HPDE6-E6E7 (cell line): ENCODE results near the gene DUSP16.
"Not testable (repeated sequence)": the region's sequence is repeated elsewhere in the genome, so short reads cannot be mapped to it uniquely, and the experiment has no call there.

Source experiments
- DNase-seq: peaks from one replicate; pipeline ENCODE4 v3.0.0; 2011; ENCODE audit warnings: missing footprints; ENCODE audit errors: extremely low spot score

DUSP16 gene

DNA sequence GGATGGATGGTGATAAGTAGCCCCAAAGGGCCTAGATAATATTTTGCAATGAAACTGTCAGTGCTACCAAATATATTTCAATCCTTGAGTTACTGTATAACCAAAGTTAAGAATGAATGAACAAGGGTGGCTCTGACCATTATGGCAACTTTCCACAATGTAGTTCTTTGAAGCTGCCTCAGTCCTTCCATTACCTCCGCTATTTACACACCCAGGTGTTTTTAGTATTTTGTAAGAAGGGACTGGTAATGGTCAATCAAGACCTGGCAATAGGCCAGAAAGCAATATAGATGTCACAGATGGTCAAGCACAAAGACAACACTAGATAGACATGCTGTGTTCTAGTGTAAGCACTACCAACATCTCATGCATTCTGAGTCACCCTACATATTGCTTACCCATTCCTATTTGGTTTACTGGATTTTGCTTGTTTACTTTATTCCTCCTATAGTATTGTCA, 16.3 kb downstream of the DUSP16 start:
- no peak for DNase-seq

DNA sequence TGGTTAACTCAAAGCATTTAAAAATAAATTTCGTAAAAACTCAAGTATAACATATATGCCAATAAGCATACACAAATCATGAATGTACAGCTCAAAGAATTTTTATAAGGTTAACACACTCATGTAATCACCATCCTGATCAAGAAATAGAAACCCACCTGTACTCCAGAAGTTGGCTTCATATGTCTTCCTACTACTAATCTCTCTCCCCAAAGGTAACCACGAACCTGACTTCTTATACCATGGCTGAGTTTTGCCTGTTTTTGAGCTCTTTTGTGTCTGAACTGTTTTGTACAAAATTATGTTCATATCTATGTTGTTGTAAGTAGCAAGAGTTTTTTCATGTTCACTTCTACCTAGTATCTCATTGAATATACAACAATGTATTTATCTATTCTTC, 18.7 kb downstream of the DUSP16 start:
- no peak for DNase-seq

DNA sequence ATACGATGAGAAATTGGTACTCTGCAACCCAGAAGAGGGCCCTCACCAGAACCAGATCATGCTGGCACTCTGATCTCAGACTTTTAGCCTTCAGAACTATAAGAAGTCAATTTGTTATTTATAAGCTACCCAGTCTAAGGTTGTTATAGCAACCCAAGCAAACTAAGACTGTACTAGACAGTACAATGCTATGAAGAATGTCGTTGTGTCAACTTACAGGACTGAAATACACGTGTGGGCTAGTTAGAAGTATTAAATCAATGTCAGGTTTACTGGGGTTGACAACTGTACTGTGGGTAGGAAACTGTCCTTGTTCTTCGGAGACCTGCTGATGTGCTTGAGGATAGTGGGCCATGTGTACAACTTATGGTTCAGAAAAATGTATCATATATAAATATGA, 19.7 kb downstream of the DUSP16 start:
- no peak for DNase-seq

DNA sequence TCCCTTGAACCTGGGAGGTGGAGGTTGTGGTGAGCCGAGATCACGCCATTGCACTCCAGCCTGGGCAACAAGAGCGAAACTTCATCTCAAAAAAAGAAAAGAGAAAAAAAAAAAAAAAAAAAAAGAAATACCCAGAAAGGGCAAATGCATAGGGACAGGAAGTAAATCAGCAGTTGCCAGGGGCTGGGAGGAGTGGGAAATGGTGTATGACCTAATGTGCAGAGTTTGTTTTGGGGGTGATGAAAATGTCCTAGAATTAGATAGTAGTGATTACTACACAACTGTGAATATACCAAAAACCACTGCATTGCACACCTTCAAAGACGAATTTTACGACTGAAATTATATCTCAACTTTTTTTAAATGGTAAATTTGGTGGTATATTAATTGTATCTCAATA, 20.4 kb downstream of the DUSP16 start:
- no peak for DNase-seq

DNA sequence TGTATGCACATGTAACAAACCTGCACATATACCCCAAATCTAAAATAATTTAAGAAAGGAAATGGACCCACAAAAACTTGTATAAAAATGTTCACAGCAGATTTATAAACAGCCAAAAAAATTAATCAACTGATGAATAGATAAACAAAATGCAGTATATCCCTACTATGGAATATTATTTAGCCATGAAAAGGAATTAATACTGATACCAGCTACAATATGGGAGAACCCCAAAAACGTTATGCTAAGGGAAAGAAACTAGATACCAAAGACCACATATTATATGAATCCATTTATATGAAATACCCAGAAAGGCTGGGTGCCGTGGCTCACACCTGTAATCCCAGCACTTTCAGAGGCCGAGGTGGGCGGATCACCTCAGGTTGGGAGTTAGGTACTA, 20.9 kb downstream of the DUSP16 start:
- DNase-seq: no peak

DNA sequence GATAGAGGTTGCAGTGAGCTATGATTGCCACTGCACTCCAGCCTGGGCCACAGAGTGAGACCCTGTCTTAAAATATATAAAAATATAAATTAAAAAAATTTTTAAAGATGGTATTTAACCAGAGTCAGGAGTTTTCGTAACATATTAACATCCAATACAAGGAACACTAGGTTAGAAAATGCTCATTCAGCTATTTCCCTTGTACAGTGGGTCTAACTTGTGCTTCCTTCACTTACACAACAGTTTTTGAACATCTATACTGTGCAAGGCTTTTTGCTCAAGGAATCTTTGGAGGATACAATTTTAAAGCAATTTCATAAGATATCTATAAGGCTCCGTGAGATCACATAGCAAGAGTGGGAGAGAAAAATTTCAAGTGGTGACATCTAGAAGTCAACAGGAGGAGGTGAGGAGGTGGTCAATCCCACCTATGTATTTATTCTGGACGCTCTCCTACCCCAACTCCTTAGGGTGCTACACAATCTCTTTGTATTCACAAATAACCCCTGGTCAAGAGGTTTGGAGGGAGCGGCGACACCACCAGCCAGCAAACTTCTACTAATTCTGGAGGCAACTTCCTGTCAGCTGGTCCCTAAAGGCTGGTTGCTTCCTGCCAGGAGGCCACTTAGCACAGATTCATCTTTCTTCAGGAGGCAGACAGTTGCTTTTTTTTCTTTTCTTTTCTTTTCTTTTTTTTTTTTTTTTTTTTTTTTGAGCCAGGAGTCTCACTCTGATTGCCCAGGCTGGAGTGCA, 22.2 kb downstream of the DUSP16 start:
- no peak for DNase-seq

- no peak for DNase-seq
Observed at GRCh38 chr12:12539028-12539810, 23.4 kb downstream of the DUSP16 start.

DNA sequence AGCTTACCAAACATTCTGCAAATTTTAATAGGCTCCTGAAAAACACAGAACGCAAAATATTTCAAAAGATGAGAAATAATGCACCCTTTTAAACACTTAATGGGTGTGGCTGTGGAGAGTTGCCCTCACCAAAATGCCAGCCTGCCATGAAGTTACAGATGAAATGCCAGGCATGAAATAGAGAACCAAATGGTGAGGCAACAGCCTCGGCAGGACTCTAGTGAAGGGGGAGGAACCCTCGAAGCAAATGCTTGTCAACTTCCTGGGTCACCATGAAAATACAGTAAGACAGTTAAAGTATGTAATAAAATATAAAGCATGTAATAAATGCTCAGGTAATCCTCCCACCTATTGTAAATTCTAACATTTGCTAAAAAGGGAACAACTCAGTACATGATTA, 24.1 kb downstream of the DUSP16 start:
- no peak for DNase-seq

DNA sequence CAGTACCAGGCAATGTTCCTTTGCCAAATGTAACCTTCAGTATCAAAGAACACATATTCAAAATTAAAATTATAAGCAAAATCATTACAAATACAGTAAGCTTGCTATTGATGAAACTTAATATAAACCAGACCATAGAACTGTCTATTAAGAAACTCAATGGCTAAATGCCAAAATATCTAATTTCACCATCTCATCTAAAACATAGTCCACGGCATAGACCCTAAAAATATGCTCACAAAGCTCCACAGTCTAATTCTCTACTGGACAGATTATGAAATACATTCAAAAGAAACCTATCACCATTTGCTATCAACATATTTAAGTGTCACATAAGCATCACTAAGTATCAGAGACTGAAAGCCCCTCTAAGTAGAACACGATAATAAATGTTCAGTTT, 25.2 kb downstream of the DUSP16 start:
- no peak for DNase-seq

- no peak for DNase-seq
Observed at GRCh38 chr12:12534975-12535374, 27.7 kb downstream of the DUSP16 start.

DNA sequence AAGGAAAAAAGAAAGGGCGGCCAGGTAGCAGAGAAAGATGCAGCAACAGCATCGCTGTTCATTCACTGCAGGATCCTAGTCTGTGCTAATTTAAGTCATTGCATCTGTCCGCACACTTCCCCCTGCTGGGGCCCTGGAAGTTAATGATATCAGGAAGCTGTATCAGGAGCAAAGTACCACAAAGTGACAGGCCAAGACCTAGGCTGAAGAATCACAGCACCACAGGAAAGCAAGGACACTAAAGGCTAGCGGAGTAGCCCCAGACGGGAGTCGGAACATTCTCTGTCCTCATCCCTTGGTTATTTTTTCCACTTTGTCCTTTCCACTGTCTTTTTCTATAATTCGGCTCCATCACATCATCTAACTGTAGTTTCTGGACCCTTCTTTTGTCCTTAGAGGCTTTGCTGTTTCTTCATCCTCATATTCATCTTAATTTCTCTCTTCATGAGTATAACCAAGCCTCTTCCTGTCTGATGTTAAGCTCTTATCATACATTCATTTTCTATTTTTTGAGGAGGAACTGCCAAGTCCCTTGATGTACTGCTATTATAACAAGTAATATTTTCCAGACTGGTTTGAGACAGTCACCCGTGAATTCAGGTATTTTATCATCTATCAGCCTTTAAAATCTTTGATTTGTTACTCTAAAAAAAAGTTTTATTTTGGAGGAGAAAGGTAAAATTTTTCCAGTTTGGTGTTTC, 28.3 kb downstream of the DUSP16 start:
- DNase-seq: no peak

GRCh38 chr12:12533238-12533829, 29.3 kb downstream of the DUSP16 start:
- DNase-seq: peak; percentile 32

GRCh38 chr12:12531194-12531593, 31.5 kb downstream of the DUSP16 start:
- DNase-seq: no peak

DNA sequence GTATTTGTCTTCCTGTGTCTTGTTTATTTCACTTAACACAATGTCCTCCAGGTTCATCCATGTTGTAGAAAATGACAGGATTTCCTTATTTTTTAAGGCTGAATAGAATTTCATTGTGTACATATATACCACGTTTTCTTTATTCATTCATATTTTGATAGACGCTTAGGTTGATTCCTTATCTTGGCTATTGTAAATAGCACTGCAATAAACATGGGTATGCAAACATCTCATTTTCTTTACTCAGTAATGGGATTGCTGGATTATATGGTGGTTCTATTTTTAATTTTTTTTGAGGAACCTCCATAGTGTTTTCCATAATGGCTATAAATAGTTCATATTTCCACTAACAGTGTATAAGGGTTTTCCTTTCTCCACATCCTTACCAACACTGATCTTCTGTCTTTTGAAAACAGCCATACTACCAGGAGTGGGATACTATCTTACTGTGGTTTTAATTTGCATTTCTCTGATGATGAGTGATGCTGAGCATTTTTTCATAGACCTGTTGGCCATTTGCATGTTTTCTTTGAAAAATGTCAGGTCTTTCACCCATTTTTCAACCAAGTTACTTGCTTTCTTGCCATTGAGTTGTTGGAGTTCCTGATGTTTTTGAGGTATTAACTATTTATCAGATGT, 32.8 kb downstream of the DUSP16 start:
- no peak for DNase-seq

GRCh38 chr12:12528361-12529270, 34.0 kb downstream of the DUSP16 start:
- DNase-seq: no peak

GRCh38 chr12:12527820-12528296, 34.8 kb downstream of the DUSP16 start:
- DNase-seq: no peak

DNA sequence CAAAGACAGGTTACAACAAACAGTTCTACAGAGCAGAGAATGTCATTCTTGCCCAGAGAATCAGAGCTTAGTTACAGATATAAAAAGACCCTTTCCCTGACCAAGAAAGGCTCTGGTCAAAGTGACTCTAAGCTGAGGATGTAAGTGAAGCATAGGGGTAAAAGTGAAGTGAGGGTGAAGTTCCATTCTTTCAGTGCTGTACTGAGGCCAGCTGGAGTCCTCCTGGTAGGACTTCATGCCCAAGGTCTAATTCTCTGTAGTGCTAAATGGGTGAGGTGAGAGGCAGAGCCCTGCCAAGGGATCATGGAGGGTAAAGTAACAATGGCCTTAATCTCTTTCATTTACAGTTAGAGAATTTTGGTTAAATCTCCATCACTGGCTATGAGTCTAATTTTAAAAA, 38.5 kb downstream of the DUSP16 start:
- no peak for DNase-seq

DNA sequence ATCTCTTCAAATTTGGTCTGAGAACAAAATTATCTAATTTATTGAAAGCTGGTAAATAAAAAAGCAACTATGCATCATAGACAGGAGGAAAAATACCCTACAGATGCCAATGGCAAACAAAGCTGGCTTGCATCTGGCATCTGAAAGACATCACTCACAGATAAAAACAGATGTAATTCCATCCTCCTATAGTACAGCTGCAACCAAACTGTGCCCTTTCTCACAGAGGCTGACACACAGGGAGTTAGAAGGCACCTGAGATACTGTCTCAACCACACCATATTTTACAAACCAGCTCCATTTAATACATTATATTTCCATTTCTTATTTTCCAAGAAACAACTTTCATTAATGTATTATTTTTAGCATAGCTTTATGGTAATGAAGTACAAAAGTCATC, 39.4 kb downstream of the DUSP16 start:
- no peak for DNase-seq

GRCh38 chr12:12522657-12523056, 40.0 kb downstream of the DUSP16 start:
- not testable (repeated sequence) for DNase-seq

- DNase-seq: no peak
Observed at GRCh38 chr12:12521888-12522287, 40.8 kb downstream of the DUSP16 start.
